RPMI7951 (cell line): ENCODE data around the gene PLIN4. TPM values are rescaled to one million over a fixed set of nuclear protein-coding genes. Genes with fewer than 3 reads are reported as not detected.

ENCODE experiments used
- DNase-seq: peaks from one replicate; pipeline ENCODE4 v3.0.0-alpha.2; 2012; ENCODE audit warnings: low read depth
- total RNA-seq: library from RNA; depleted of rRNA; stranded (reverse); fragments of >200 nt; shearing (Covaris generic); gene quantifications from 2 replicates; pipeline ENCODE4 v1.2.3, GENCODE V29; 2014

Gene PLIN4
- total RNA-seq, 1 experiment from 2014 or later, result not detected

GRCh38 chr19:4492337-4493103, 25.8 kb downstream of the PLIN4 start:
- DNase-seq, result no peak

DNA sequence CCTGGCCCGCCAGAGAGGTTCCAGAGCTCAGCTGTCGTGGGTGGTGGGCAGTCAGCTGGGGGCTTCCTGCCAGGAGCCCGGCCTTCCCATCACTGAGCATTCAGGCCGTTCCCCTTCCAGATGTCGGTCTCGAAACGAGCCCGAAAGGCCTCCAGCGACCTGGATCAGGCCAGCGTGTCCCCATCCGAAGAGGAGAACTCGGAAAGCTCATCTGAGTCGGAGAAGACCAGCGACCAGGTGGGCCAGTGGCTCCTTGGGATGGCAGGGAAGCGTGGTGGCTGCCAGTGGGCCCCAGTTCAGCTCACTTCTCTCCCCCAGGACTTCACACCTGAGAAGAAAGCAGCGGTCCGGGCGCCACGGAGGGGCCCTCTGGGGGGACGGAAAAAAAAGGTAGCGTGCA, 26.8 kb downstream of the PLIN4 start:
- DNase-seq, result no peak

DNA sequence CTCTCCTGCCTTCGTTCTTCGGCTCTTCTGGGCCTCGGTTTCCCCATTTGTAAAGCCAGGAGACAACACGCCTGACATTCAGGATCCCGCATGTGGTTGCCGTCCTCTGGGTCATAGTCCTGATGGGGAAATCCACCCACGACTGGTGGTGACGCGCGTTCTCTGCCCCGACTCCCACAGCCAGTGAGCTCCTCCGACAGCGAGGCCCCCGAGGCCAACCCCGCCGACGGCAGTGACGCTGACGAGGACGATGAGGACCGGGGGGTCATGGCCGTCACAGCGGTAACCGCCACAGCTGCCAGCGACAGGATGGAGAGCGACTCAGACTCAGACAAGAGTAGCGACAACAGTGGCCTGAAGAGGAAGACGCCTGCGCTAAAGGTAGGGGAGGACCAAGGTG, 29.8 kb downstream of the PLIN4 start:
- DNase-seq, result no peak

DNA sequence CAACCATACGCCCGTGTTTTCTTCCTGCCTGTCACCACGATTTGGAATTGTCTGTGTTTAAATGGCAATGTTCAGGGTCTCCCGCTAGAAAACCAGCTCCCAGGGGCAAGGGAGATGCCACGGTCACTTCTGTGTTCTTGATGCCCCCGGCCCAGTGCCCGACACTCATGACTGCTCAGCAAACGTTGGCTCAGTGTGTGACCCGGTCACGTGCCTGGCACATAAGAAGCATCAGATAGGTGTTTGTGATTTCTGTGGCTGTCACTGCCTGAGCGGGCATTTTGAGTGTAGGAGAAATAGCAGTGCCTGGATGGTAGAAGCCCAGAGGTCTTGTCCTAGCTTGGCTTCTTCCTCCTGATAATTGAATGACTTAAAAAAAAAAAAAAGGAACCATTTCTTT, 30.7 kb downstream of the PLIN4 start:
- no peak for DNase-seq

DNA sequence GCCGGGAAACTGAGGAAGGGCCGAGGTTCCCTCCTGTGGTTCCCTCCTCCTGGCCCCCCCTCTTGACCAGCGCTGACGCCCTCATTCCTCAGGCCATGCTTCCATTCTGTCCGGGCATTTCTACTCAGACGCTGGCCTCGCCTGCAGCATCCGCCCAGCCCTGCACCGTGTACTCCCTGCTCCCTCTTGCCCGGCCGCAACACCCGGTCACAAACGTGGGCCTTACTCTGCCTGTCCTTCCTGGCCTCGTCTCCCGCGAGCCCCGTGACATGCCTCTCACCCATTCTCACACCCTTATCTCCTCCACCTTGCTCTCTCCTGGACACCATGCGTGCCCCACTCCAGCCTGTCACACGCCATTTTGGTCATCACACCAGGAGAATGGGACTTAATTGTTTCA, 34.9 kb downstream of the PLIN4 start:
- no peak for DNase-seq

- DNase-seq, result no peak
Observed at GRCh38 chr19:4482721-4483364, 35.4 kb downstream of the PLIN4 start.

GRCh38 chr19:4477034-4477801, 41.1 kb downstream of the PLIN4 start:
- DNase-seq, result no peak

- no peak for DNase-seq
Observed at GRCh38 chr19:4474514-4475022, 43.7 kb downstream of the PLIN4 start.

DNA sequence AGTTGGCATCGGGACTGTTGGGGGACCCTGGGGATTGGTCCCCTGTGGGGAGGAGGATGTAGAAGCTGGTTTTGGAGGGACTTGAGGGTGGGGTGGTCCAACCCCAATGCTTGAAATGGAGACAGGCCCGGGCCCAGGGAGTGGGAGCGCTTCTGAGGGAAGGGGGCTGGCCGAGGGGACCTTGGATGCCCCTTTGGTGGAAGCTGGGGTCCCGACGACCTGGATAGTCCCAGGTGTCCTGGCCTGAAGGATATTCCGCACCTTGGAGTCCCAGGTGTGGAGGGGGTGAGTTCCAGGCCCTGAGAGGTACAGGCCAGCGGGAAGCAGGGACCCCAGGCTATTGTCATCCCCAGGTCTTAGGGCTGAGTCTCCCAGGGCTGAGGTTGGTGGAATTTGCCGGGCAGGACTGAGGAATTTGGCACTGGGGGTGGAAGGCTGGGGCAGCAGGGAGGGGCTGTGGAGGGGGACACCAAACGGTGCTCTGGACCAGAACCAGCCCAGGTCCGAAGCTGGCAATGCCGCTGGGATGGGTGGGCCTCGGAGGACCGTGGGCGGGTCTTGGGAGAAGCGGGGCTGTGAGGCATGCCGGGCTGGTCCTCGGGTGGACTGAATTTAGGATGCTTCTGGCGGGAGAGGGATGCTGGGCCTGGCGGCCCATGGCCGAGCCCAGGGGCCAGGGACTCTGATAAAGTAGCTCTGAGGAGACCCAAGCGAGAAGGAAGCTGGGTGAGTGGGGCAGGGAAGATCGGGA, 44.3 kb downstream of the PLIN4 start:
- DNase-seq, result no peak

DNA sequence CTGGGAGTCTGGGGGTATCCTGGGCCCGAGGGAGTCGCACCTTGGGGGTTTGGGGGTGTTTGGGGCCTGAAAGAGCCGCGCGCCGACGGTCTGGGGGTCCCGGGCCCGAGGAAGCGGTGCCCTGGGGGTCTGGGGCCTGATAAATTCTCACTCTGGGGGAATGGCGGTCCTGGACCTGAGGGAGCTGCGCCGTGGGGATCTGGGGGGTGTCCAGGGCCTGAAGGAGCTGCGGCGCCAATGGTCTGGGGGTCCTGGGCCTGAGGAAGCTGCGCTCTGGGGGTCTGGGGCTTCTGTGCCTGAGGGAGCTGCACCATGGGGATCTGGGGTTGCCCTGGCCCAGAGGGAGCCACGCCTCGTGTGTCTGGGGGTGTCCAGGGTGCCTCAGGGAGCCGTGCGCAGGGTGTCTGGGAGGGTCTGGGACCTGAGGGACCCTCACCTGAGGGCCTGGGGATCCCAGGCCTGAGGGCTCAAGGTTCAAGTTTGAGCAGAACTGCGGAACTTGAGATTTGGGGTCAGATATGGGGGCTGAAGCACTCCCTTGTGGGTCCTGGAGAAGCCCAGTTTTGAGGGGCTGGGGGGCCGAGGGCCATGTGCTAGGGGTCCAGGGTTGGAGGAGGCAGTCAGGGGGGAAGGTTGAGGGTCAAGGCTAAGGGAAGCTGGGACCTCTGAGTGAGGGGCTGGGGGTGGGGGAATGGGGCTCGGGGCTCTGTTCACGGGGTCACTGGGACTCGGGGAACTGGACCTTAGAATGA, 45.1 kb downstream of the PLIN4 start:
- DNase-seq, result no peak

- no peak for DNase-seq
Observed at GRCh38 chr19:4472174-4472974, 45.9 kb downstream of the PLIN4 start, which contains the start of gene HDGFL2. Gene HDGFL2 (plus strand): TSS chr19:4472297. CDS start chr19:4472351, 54 bp downstream.

DNA sequence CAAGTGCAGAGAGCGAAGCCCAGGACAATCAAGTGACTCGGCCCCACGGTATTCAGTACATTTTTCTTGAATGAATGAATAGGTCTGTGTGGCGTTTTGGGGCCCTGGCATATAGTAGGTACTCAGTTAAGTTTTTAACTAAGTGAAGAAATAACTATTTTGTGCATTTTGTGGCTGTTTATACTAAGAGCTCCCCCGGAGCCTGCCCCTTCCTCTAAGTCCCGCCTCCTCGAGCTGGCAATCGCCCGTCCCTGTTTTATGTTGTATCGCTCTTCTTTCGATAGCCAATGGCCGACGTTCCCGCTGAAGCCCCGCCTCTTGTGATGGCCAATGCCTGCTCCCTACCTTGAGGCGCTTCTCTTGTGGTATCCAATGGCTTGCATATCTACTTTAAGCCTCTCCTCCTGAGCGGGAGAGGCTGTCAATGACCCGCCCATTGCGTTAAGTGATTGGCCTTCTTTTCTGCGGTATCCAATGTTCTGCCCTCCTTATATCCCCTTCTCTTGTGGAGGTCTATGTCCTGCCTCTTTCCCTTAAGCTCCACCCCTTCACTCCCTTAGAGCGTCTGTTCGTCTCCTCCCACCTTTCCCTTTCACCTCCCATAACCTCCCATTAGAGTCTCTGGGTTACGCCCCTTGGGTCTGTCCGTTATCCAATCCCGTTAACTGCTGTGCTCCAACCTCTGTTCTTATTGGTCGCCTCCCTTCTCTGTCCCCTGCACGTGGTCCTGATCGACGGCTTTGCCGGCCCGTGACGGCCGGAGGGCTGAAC, 46.7 kb downstream of the PLIN4 start:
- peak; percentile 100 for DNase-seq

GRCh38 chr19:4467835-4468234, 50.5 kb downstream of the PLIN4 start:
- DNase-seq, result no peak

DNA sequence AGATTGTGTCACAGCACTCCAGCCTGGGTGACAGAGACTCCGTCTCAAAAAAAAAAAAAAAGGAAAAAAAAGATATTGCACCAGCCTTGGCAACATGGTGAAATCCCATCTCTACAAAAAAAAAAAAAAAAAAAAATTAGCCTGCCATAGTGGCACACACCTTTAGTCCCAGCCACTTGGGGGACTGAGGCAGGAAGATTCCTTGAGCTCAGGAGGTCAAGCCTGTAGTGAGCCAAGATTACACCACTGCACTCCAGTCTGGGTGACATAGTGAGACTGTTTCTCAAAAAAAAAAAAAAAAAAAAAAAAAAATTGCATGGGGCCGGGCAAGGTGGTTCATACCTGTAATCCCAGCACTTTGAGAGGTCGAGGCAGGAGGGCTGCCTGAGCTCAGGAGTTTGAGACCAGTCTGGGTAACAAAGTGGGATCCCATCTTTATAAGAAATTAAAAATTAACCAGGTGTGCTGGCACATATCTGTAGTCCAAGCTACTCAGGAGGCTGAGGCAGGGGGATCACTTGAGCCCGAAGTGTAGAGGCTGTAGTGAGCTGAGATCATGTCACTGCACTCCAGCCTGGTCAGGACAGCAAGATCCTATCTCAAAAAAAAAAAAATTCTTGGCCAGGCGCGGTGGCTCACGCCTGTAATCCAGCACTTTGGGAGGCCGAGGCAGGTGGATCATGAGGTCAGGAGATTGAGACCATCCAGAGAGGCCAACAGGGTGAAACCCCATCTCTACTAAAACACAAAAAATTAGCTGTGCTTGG, 53.3 kb downstream of the PLIN4 start:
- no peak for DNase-seq

- peak; percentile 98 for DNase-seq
Observed at GRCh38 chr19:4457654-4458395, 60.5 kb downstream of the PLIN4 start, which contains the start of gene UBXN6. Gene UBXN6 (minus strand): TSS chr19:4457794. CDS start chr19:4457697, 97 bp downstream.

DNA sequence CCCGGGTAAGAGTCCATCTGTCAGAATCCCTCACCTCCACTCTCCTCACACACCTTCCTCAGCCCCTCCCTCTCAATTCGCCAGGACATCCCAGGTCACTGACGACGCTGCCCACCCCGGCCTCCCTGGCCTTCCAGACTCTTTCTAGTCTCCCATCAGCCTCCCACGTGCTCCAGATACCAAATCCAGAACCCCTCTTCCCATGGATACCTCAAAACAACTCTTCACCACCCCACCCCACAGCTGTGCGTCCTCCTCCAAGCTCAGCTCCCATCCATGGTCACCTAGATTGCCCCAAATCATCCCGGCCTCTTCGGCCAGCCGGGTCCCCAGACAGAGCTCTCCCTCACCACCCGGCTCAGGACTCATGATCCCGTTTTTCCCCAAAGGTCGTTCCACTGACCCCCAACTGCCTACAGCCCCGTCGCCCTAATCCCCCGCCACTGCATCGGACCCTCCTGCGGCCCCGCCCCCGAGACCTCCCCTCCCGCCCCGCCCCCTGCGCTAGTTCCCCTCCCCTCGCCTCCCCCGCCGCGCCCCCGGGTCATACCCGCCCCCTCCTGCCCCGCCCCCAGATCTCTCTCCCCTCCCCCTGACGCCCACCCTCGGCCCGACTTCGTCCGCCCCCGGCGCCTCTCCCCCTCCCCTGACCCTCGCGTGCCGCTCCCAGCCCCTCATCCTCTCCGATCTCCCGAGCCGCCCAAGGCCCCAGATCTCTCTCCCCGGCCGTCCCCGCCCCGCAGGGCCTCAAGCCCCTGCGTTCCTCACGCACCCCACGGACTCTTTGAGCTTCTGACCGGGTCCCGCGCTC, 61.2 kb downstream of the PLIN4 start:
- DNase-seq, result peak; percentile 44

- DNase-seq, result peak; percentile 69
Observed at GRCh38 chr19:4456476-4456842, 61.8 kb downstream of the PLIN4 start.
